OCI-LY1 (cell line): Measurements from ENCODE around the gene ZBTB24.

Experiments
- CTCF ChIP-seq: fragments of 200-600 bp; sonication (generic), shearing (Covaris generic); IDR thresholded peaks from 2 replicates; pipeline ENCODE4 v1.5.1; 2017; ENCODE audit warnings: mild to moderate bottlenecking, antibody characterized with exemption, low read length, moderate library complexity, mixed read lengths
- EZH2 ChIP-seq: fragments of 200-600 bp; sonication (generic), shearing (Covaris generic); IDR thresholded peaks from 2 replicates; pipeline ENCODE4 v1.8.0; 2017; ENCODE audit warnings: borderline replicate concordance, mixed run types, mild to moderate bottlenecking, antibody characterized with exemption, low read length, moderate library complexity, mixed read lengths

GRCh38 chr6:109456710-109457561 is 26.1 kb downstream of the ZBTB24 start:
- TF ChIP-seq CTCF (no peak), EZH2 (no peak)
